ENCODE data around the gene HIPK4. TPM values are rescaled to one million over a fixed set of nuclear protein-coding genes. Genes with fewer than 3 reads are reported as not detected.

The HIPK4 gene
- total RNA-seq, 1 experiment from 2014 or later = 0.15 TPM

DNA sequence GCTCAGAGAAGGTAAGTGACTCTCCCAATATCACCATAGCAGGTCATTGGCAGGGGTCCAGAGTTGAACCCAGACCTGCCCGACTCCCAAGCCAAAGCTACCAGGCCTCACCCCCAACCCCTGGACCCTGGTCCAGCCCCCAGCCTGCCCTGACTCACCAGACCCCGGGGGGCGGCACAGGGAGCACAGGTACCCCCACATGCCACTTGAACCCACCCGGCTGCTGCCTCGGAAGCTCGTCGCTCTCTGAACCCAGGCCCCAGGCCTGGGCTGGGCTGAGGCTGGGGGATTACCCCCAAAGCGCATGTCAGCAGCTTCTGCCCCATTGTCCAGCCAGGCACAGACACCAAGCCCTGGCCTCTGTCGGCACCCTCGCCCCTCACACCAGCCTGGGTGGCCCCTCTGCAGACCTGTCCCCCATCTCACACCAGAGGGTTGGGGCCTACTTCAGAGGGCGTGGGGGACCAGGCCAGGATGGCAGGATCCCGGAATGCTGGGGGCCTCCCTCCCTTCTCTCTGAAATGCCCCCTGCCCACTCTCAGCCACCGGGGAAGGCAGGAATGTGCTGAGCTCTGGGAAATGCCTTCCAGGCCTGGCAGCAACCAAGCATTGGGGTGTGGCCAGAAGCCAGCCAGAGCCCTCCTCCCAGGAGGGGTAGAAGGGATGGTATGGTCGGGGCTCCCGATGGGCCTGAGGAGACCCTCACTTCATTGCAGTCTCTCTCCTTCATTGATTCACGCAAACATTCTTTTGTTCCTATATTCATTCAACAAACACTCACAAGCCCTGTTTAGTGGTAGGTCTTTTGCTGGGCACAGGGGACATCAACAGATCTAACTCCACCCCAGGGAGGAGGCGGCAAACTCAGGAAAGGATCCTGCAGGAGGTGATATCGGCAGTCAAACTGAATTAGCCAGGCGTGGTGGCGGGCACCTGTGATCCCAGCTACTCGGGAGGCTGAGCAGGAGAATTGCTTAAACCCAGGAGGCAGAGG lies 24.9 kb upstream of the HIPK4 start:
- BruUV-seq (replicated peaks) = no TSS peak
- Histone ChIP-seq H3K4me1 (ENCODE audit: insufficient read depth, low read length, poor library complexity, severe bottlenecking) (peaks cover 5% of the 10 kb centered on the region), H3K4me3 (ENCODE audit: low read depth, low read length, poor library complexity, severe bottlenecking) (no peak overlapping the region), H3K36me3 (ENCODE audit: insufficient read depth, low read length, poor library complexity, severe bottlenecking) (no peaks in the 10 kb centered on the region), H3K27ac (ENCODE audit: low read depth, low read length, poor library complexity, severe bottlenecking) (no peak overlapping the region), H3K27me3 (replicated peaks; ENCODE audit: insufficient read depth, low read depth, low read length, poor library complexity) (no peaks in the 10 kb centered on the region), H3K9me3 (ENCODE audit: low read depth, low read length, poor library complexity, severe bottlenecking) (no peaks in the 10 kb centered on the region)
- ChIA-PET CTCF (no interaction called here), POLR2A (ENCODE audit: low non-redundant PET) (no interaction called here)
- no peak for DNase-seq (ENCODE audit: low spot score)
- TF ChIP-seq EZH2 (IDR thresholded peaks at IDR 0.05; ENCODE audit: borderline replicate concordance, low read depth, low read length, poor library complexity, severe bottlenecking) = no peak
- TF ChIP-seq, protein P1, sequence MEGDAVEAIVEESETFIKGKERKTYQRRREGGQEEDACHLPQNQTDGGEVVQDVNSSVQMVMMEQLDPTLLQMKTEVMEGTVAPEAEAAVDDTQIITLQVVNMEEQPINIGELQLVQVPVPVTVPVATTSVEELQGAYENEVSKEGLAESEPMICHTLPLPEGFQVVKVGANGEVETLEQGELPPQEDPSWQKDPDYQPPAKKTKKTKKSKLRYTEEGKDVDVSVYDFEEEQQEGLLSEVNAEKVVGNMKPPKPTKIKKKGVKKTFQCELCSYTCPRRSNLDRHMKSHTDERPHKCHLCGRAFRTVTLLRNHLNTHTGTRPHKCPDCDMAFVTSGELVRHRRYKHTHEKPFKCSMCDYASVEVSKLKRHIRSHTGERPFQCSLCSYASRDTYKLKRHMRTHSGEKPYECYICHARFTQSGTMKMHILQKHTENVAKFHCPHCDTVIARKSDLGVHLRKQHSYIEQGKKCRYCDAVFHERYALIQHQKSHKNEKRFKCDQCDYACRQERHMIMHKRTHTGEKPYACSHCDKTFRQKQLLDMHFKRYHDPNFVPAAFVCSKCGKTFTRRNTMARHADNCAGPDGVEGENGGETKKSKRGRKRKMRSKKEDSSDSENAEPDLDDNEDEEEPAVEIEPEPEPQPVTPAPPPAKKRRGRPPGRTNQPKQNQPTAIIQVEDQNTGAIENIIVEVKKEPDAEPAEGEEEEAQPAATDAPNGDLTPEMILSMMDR (conservative IDR thresholded peaks at IDR 0.05; ENCODE audit: low read depth, low read length) = no peak
- intact Hi-C loops (cut with micrococcal nuclease; ENCODE audit: unreplicated experiment) = no loop called here

DNA sequence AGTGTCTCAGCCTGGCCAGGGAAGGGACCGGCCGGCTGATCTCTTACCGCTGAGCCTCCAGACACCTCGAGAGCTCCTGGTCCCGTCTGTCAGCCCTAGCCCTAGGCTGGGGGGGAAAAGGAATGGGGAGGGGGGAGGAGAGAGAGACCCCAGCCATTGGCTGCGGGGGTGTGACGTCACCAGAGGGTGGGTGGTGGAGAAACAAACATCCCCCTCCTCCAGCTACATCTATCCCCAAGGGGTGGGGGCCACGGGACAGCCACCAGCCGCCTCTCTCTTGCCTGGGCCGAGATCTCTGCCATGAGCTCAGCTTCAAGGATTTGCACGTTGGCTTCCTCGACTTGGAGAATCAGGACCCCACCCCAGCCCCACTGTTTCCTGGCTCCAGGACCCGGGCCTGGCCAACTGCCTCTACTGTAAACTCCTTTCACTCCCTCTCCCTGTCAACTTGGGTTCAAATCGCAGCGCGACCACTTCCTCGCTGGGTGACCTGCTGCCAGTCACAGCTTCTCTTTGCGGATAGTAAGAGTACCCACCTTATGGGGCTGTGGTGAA lies 23.4 kb upstream of the HIPK4 start, which contains the start of gene PRX:
Gene PRX (minus strand): TSS at position 88 of the 555 bp plus-strand sequence. CDS start 5,446 bp downstream, outside the sequence.
- no peaks in the 10 kb centered on the region for H3K36me3 ChIP-seq (ENCODE audit: insufficient read depth, low read length, poor library complexity, severe bottlenecking)
- intact Hi-C loops (cut with micrococcal nuclease; ENCODE audit: unreplicated experiment) = no loop called here
- no peaks in the 10 kb centered on the region for H3K27me3 ChIP-seq (replicated peaks; ENCODE audit: insufficient read depth, low read depth, low read length, poor library complexity)
- H3K4me3 ChIP-seq (ENCODE audit: low read depth, low read length, poor library complexity, severe bottlenecking) = no peak within 1 kb of the TSS
- TF ChIP-seq, protein P1 (conservative IDR thresholded peaks at IDR 0.05; ENCODE audit: low read depth, low read length) = no peak
- TF ChIP-seq EZH2 (IDR thresholded peaks at IDR 0.05; ENCODE audit: borderline replicate concordance, low read depth, low read length, poor library complexity, severe bottlenecking) = no peak
- no TSS peak for BruUV-seq (replicated peaks)
- H3K4me1 ChIP-seq (ENCODE audit: insufficient read depth, low read length, poor library complexity, severe bottlenecking) = peaks cover 5% of the 10 kb centered on the region
- DNase-seq (ENCODE audit: low spot score) = no peak
- ChIA-PET POLR2A (ENCODE audit: low non-redundant PET) (interaction anchor here (0.5 kb wide), 1 partner anchor 108 kb away, joined by 4 read pairs; no protein-coding TSS in a partner anchor), CTCF (no interaction called here)
- H3K9me3 ChIP-seq (ENCODE audit: low read depth, low read length, poor library complexity, severe bottlenecking) = no peaks in the 10 kb centered on the region
- H3K27ac ChIP-seq (ENCODE audit: low read depth, low read length, poor library complexity, severe bottlenecking) = no peak within 1 kb of the TSS

DNA sequence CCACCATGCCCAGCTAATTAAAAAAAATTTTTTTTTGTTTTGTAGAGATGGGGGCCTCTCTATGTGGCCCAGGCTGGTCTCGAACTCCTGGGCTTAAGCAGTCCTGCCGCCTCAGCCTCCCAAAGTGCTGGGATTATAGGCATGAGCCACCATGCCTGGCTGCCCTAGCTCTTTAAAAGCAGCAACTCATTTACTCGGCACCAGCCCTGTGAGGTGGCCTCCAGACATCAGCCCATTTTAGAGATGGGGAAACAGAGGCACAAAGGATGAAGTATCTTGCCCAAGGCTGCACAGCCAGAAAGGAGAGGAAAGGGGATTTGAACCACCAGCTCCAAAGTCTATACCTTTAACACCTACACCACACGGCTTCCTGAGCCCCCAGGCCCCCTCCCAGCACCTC lies 22.9 kb upstream of the HIPK4 start:
- CTCF ChIA-PET = no interaction called here
- BruUV-seq (replicated peaks) = no TSS peak
- Histone ChIP-seq H3K27ac (ENCODE audit: low read depth, low read length, poor library complexity, severe bottlenecking) (no peak overlapping the region), H3K4me1 (ENCODE audit: insufficient read depth, low read length, poor library complexity, severe bottlenecking) (peaks cover 5% of the 10 kb centered on the region), H3K4me3 (ENCODE audit: low read depth, low read length, poor library complexity, severe bottlenecking) (no peak overlapping the region), H3K27me3 (replicated peaks; ENCODE audit: insufficient read depth, low read depth, low read length, poor library complexity) (no peaks in the 10 kb centered on the region), H3K36me3 (ENCODE audit: insufficient read depth, low read length, poor library complexity, severe bottlenecking) (no peaks in the 10 kb centered on the region), H3K9me3 (ENCODE audit: low read depth, low read length, poor library complexity, severe bottlenecking) (no peaks in the 10 kb centered on the region)
- POLR2A ChIA-PET (ENCODE audit: low non-redundant PET) = no interaction called here
- no peak for DNase-seq (ENCODE audit: low spot score)
- intact Hi-C loops (cut with micrococcal nuclease; ENCODE audit: unreplicated experiment) = no loop called here
- TF ChIP-seq, protein P1 (conservative IDR thresholded peaks at IDR 0.05; ENCODE audit: low read depth, low read length) = no peak
- TF ChIP-seq EZH2 (IDR thresholded peaks at IDR 0.05; ENCODE audit: borderline replicate concordance, low read depth, low read length, poor library complexity, severe bottlenecking) = no peak
